Erythroblast (primary cell): ENCODE data around the gene MYO18B.

Experiments used
- GATA1 ChIP-seq: IDR thresholded peaks from 2 replicates; pipeline ENCODE4 v1.6.1; 2011; ENCODE audit warnings: low read depth, mild to moderate bottlenecking, control low read depth, low read length, moderate library complexity
- POLR2A ChIP-seq: IDR thresholded peaks from 2 replicates; pipeline ENCODE4 v1.6.1; 2011; ENCODE audit warnings: mild to moderate bottlenecking, low read length

DNA sequence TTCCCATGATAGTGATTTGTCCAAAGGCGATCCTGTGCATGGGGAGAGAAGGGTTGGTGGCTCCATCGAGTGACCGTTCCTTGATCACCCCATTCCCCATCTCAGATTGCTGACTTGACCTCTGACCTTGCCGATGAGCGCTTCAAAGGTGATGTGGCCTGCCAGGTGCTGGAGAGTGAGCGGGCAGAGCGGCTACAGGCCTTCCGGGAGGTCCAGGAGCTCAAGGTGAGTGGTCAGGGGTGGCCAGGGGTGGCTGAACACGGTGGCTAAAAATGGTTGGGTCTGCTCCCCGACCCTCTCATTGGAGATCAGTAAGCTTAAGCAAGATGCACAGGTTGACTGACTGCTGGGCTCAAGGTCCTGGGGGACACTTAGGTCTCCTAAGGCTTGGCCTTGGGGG, 148.7 kb downstream of the MYO18B start:
- TF ChIP-seq POLR2A (no peak), GATA1 (no peak)
